Right lobe of liver (tissue), 4 donors: ENCODE data around the gene LMBR1.

ENCODE experiments used
- CTCF ChIP-seq, 4 donors: fragments of 200-600 bp in 3 of 4; fragments of 450-650 bp in 1 of 4; IDR thresholded peaks; one replicate each; pipeline versions ENCODE4 v1.5.1 to v1.8.0; 2016 to 2022; ENCODE audit warnings: antibody characterized with exemption in 4 of 4, mild to moderate bottlenecking in 2 of 4
- POLR2A ChIP-seq: fragments of 450-650 bp; IDR thresholded peaks from one replicate; pipeline ENCODE4 v1.6.1; 2017; ENCODE audit warnings: antibody characterized with exemption, mild to moderate bottlenecking
- donor health status: DM: no; HTN: no; CAD: no.
- donor health status: DM: no; HTN: no; CAD: no.
- donor health status: DM: no; HTN: yes; CAD: no.

DNA sequence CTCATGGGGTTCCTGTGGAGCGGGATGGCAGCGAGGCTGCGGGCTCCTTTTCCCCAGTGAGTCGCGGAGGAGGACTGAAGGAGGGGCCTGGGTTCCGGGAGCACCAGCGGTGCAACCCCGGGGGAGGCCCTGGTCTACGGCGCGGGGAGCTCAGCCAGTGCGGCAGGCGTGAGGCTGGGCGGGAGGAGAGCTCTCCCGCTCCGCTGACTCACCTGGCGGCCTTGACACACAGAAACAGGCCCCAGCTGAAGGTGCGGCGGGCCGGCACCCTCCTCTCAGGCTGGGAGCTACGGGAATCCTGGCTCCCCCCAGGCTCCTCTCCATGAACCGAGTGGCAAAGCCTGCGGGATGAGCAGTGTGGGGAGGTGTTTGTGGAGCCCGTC, 49.7 kb upstream of the LMBR1 start:
- TF ChIP-seq POLR2A (no peak), CTCF (IDR thresholded peaks at IDR 0.05) (no peak)
